Occipital lobe (tissue), 2 donors: ENCODE results near the gene C11orf54. TPM values are rescaled to one million over a fixed set of nuclear protein-coding genes. Genes with fewer than 3 reads are reported as not detected.

Experiments used
- small RNA-seq: library from RNA; depleted of rRNA; stranded (forward); fragments of <200 nt; gene quantifications from one replicate; pipeline ENCODE3, GENCODE V24; 2014
- total RNA-seq: library from RNA; depleted of rRNA; stranded (reverse); fragments of >200 nt; gene quantifications from one replicate; pipeline ENCODE4 v1.2.3, GENCODE V29; 2014

The C11orf54 gene
- total RNA-seq, 1 donor from 2014 or later, result 39.6 TPM

Small RNA genes lying within 50 kb of the gene (small RNA-seq; reads per million reads assigned to genes)
- gene RF00019 (not detected), gene RF00493 (27.8 reads per million, percentile 94 among the genes with 10 or more reads in this experiment), gene SCARNA9 (0.09 reads per million), gene SNORA1 (not detected), gene SNORA18 (not detected), gene SNORA25 (not detected), gene SNORA32 (not detected), gene SNORA40 (not detected), gene SNORA8 (not detected), gene SNORD5 (not detected), gene SNORD6 (383 reads per million, percentile 98 among the genes with 10 or more reads in this experiment)

Other genes starting within 250 kb of the C11orf54 start
- 1.4 TPM for gene SMCO4, start 198.3 kb upstream of the C11orf54 start, total RNA-seq
- gene CEP295, start 80.0 kb upstream of the C11orf54 start, total RNA-seq, result 42.4 TPM
- 157 TPM for gene TAF1D, start 177 bp upstream of the C11orf54 start, total RNA-seq
- 78.0 TPM for gene MED17, start 42.6 kb downstream of the C11orf54 start, total RNA-seq
- gene VSTM5, start 108.9 kb downstream of the C11orf54 start, total RNA-seq, result 1.1 TPM